Right atrium auricular region (tissue), 2 donors: ENCODE data around the gene RAD51B. TPM values are rescaled to one million over a fixed set of nuclear protein-coding genes. Genes with fewer than 3 reads are reported as not detected.

Experiments
- DNase-seq: peaks from one replicate; pipeline ENCODE4 v3.0.0-alpha.2; 2019; ENCODE audit warnings: low spot score
- H3K27ac ChIP-seq, 2 donors: fragments of 200-600 bp; sonication (generic); 1 replicate in 1 of 2; 2 replicates in 1 of 2; pipeline ENCODE4 v1.5.1; 2016 to 2019
- H3K27me3 ChIP-seq, 2 donors: fragments of 200-600 bp; sonication (generic); one replicate each; pipeline versions ENCODE4 v1.5.1 to v1.6.0; 2017 to 2019
- H3K36me3 ChIP-seq: fragments of 200-600 bp; sonication (generic); one replicate; pipeline ENCODE4 v1.5.1; 2016
- H3K4me1 ChIP-seq, 2 donors: fragments of 200-600 bp; sonication (generic); one replicate each; pipeline versions ENCODE4 v1.5.1 to v1.6.0; 2017 to 2019
- H3K4me3 ChIP-seq, 2 donors: fragments of 200-600 bp; sonication (generic); 1 replicate in 1 of 2; 2 replicates in 1 of 2; pipeline ENCODE4 v1.5.1; 2017 to 2019; ENCODE audit warnings: mild to moderate bottlenecking in 1 of 2, moderate library complexity in 1 of 2
- H3K9me3 ChIP-seq, 2 donors: fragments of 200-600 bp; sonication (generic); one replicate each; pipeline ENCODE4 v1.5.1; 2019
- total RNA-seq, 2 donors: library from RNA; depleted of rRNA; stranded (reverse); fragments of >200 nt; gene quantifications; one replicate each; pipeline ENCODE4 v1.1.0, GENCODE V29; 2016
- TF ChIP-seq, protein P1 (sequence below), 2 donors: fragments of 200-600 bp; sonication (generic); IDR thresholded peaks; one replicate each; pipeline ENCODE4 v1.5.1; 2019; ENCODE audit warnings: antibody characterized with exemption in 2 of 2

RAD51B gene
- total RNA-seq, 2 donors from 2014 or later, result 1.2 to 1.5 TPM

DNA sequence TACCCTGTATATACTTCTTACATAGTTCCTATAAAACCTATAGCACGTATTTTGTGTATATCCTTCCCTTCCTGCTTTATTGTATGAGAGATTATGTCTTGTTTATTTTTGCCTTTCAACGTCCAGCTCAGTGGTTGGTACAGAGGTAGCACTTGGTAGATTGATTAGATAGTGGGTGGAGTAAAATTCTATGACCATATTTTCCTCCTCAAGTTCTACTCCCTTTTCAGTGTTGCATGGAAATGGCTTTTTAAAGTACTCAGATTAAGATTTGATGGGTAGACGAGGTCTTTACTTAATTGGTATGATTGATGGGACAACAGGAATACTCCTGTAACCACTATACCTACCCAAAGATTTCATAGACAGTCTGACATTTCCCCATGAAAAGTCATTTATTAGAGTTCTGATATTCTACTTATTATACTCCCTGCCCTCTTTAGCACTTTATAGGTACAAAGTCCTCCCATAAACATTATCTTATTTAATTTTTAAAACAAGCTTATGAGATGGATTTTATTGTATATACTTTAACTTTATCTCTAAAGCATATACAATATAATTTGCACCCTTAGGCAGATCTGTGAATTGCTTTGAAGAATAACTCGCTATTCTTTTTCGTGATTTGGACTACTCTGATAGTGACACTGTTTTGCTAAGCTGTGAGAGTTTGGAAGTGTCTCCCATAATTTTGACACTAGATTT, 348.0 kb downstream of the RAD51B start:
- no peak for DNase-seq
- no peak overlapping the region for H3K27ac ChIP-seq
- no peaks in the 10 kb centered on the region for H3K4me1 ChIP-seq
- H3K4me3 ChIP-seq, result no peak overlapping the region
- no peaks in the 10 kb centered on the region for H3K27me3 ChIP-seq
- TF ChIP-seq, protein P1, sequence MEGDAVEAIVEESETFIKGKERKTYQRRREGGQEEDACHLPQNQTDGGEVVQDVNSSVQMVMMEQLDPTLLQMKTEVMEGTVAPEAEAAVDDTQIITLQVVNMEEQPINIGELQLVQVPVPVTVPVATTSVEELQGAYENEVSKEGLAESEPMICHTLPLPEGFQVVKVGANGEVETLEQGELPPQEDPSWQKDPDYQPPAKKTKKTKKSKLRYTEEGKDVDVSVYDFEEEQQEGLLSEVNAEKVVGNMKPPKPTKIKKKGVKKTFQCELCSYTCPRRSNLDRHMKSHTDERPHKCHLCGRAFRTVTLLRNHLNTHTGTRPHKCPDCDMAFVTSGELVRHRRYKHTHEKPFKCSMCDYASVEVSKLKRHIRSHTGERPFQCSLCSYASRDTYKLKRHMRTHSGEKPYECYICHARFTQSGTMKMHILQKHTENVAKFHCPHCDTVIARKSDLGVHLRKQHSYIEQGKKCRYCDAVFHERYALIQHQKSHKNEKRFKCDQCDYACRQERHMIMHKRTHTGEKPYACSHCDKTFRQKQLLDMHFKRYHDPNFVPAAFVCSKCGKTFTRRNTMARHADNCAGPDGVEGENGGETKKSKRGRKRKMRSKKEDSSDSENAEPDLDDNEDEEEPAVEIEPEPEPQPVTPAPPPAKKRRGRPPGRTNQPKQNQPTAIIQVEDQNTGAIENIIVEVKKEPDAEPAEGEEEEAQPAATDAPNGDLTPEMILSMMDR (IDR thresholded peaks at IDR 0.05), result no peak
- H3K36me3 ChIP-seq, result no peaks in the 10 kb centered on the region
- no peaks in the 10 kb centered on the region for H3K9me3 ChIP-seq

DNA sequence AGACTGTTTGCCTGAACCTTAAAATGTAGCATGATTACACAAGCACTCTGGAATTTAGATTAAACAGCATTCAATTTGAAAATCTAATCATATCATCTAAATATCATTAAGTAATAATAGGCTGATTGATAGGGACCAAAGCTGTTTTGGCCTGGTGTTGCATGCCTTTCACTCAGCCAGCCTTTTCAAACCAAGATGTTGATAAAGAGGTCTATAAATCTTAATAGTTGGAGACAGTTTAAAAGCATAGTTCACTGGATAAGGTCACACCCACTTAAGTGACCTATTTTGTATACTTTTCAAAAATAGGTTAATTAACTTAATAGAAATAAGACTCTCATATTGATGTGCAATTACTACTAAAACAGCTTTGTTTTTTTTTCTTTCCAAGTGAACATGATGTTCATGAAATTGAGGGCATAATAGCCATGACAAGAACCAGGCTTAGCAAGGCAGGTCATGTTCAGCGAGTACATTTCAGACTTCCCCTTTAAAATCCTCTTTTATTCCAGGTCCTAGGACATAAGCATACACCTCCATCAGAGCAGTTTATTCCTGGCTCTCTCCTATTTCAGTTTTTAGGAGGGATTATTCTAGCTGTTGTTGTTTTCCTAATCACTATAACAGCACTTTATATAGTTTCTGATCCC, 349.0 kb downstream of the RAD51B start:
- Histone ChIP-seq H3K4me1 (no peaks in the 10 kb centered on the region), H3K27ac (no peak overlapping the region), H3K27me3 (no peaks in the 10 kb centered on the region), H3K4me3 (no peak overlapping the region), H3K9me3 (no peaks in the 10 kb centered on the region), H3K36me3 (no peaks in the 10 kb centered on the region)
- no peak for DNase-seq
- TF ChIP-seq, protein P1 (IDR thresholded peaks at IDR 0.05), result no peak

DNA sequence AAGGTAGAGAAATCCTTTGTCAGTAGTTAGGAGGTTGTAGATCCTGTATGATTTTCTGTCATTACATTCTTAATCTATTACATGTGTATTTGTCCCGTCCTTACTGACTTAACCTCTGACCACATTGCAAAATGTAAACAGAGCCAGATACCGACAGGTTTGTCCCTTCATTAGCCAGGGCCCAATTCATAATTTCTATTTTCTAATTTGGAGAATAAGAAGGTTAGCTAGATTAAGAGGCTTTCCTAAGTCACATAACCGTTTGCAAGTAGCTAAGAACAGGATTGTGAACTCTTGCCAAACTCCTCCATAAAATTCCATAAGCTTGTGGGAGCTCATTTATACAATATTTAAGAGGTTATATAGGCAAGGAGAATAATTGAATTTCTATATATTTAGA, 352.6 kb downstream of the RAD51B start:
- no peak overlapping the region for H3K4me3 ChIP-seq
- no peaks in the 10 kb centered on the region for H3K27me3 ChIP-seq
- no peak overlapping the region for H3K27ac ChIP-seq
- no peak for DNase-seq
- H3K36me3 ChIP-seq, result no peaks in the 10 kb centered on the region
- H3K4me1 ChIP-seq, result no peaks in the 10 kb centered on the region
- TF ChIP-seq, protein P1 (IDR thresholded peaks at IDR 0.05), result no peak
- no peaks in the 10 kb centered on the region for H3K9me3 ChIP-seq

DNA sequence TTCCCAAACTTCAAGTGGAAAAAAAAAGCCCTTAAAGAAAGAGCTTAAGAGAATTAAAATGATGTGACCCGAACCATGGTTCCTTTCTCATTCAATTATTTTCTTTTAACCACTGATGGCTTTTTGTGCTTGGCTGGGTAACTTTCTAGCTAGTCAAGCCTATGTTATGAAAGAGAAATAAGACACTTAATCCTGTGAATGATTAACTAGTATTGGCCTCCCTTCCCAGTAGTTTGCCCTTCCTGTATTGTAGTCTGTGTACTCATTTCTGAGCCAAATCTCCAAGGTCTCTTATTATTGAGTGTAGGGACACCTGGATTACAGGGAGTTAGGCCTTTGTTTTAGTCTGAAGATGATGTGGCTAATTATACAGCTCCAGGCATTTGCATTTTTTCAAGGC, 353.0 kb downstream of the RAD51B start:
- Histone ChIP-seq H3K27me3 (no peaks in the 10 kb centered on the region), H3K27ac (no peak overlapping the region), H3K4me1 (no peaks in the 10 kb centered on the region), H3K36me3 (no peaks in the 10 kb centered on the region), H3K9me3 (no peaks in the 10 kb centered on the region), H3K4me3 (no peak overlapping the region)
- TF ChIP-seq, protein P1 (IDR thresholded peaks at IDR 0.05), result no peak
- no peak for DNase-seq

DNA sequence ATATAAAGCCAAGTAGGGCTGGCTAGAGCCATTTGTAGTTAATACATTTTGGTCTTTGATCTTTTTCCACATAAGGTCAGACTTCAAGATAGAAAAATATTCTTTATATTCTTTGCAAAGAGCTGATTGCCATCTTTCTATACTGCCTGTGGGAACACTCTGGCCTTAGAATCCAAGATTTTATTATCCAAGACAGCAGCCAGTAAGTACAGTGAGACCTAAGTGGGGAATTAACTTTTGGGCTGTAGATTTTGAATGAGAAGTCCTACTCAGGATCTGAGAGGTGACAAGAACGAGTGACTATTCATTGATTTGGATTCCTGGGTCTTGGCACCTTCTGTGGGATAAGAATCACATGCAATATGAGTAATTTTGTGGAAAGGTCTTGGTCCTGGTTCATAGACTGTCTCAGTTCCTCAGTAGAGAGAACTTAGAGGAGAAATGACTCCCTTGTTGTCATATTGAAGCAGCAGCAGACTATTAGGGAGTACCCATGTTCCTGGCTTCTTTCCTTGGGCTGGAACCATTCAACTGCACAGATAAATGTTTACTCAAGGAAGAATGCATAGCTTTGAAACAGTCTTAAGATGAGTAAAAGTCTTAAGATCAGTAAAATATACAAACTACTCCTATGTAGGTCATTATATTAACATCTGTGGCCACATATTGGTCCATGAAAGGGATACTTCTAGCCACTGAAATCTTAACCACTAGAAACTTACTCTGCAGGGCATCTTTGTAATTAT, 353.8 kb downstream of the RAD51B start:
- Histone ChIP-seq H3K36me3 (no peaks in the 10 kb centered on the region), H3K27ac (no peak overlapping the region), H3K4me3 (no peak overlapping the region), H3K27me3 (no peaks in the 10 kb centered on the region), H3K9me3 (no peaks in the 10 kb centered on the region), H3K4me1 (no peaks in the 10 kb centered on the region)
- TF ChIP-seq, protein P1 (IDR thresholded peaks at IDR 0.05), result no peak
- no peak for DNase-seq
